GM18907 (cell line): ENCODE results near the gene PDE10A.

ENCODE experiments used
- ATAC-seq: cut with Tn5 transposase; IDR thresholded peaks from one replicate; pipeline ENCODE4 v1.9.1; 2021; ENCODE audit warnings: mild to moderate bottlenecking, moderate library complexity; ENCODE audit not compliant: unreplicated experiment

The PDE10A gene

DNA sequence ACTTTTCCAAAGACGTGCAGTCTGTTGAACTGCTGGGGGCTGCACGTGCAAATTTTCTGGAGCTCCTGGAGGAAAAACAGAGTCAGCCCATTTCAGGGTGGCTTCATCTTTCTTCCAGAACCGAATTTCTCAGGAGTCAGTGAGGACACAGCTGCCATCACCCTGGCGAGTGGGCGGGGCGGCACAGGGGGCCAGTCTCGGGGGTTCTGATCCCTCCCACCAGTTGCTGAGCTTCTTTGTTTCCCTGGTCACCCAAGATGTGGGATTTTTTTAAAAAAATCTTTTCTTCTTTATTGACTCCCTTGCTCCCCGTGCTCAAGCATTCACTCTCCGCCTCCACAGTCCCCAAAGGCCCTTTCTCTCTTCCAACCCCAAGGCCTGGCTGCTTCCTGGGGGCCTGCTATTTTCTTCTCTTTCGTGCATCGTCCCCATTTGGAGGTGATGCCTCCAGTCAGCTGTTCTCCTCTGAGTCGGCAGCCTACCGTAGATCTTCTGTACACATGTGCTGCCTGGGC, 362.6 kb downstream of the PDE10A start:
- no peak for ATAC-seq

DNA sequence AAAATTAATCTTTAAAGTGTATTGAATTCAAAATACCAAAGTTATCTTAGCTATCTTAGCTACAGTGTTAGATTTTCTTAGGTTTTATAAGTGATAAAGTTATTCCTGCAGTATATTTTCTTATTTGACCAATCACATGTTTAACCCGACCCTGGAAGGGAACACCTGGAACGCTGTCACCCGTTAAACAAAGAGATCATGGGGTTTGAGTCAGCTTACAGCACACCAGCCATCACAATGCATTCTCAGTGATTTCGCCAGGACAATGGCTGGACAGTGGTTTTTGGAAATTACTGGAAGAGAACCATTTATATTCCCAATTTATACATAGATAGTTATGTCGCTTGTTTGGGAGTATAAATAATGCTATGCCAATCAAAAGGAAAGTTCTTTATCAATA, 364.2 kb downstream of the PDE10A start:
- no peak for ATAC-seq

DNA sequence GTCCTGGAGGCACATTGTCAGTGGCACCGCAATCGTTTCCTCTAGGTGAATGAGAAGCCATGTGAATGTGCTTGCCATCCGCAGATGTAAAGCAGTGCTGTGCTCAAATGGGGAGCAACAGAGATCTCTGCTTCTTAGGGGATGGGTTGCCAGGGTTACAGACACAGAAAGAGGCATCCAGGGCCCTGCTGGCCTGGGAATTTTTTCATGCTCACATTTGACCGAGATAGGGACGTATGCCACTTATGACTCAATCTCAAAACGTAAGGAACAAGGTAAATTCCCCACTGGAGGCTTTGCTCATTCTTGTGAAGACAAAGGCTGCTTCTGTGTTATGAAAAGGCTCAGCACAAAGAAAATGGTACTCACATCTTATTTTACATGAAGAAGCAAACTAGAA, 364.6 kb downstream of the PDE10A start:
- no peak for ATAC-seq

DNA sequence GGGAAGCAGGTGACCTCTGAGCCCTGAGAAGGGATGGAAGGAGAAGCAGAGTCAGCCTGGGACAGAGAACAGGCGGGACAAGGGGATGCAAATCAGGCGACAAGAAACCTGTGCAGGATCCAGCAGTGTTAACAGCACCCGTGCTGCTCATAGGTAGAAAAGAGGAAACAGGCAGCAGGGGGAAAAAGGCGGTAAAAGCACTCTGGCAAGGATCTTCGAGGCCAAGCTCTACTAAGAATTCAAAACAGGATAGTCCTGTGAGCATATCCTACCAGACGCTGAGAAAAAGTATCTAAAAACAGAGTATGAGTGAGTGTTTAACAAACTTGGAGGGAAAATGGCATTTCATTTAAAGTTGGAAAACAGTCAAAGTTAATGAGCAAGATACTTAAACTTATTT, 370.4 kb downstream of the PDE10A start:
- ATAC-seq = no peak
